Activated CD8-positive, alpha-beta T cell treated with anti-CD3 and anti-CD28 coated beads for 36 hours (primary cell): ENCODE data around the gene CLEC16A. TPM values are rescaled to one million over a fixed set of nuclear protein-coding genes. Genes with fewer than 3 reads are reported as not detected.
A peak's percentile ranks its signal among the peaks of the same experiment; 100 is the strongest.
"Not testable (repeated sequence)": the region's sequence is repeated elsewhere in the genome, so short reads cannot be mapped to it uniquely, and the experiment has no call there.

ENCODE experiments used
- ATAC-seq: fragments of 200-7000 bp; cut with Tn5 transposase; one replicate; pipeline ENCODE4 v1.10.0; 2021; ENCODE audit warnings: mild to moderate bottlenecking, moderate library complexity
- CTCF ChIA-PET: fragments of 350-600 bp; sonication (Branson Sonifier 250); formaldehyde crosslinking; loops from one replicate; lab custom pipeline; 2021; ENCODE audit warnings: antibody characterized with exemption; lab: Charles Lee
- POLR2A ChIA-PET: fragments of 350-600 bp; sonication (Branson Sonifier 250); formaldehyde crosslinking; loops from one replicate; lab custom pipeline; 2021; ENCODE audit warnings: antibody characterized with exemption; lab: Charles Lee
- DNase-seq: peaks from one replicate; pipeline ENCODE4 v3.0.0-alpha.2; 2020
- H3K27ac Mint-ChIP-seq: one replicate; pipeline ENCODE4 v1.8.0; 2021; ENCODE audit warnings: mild to moderate bottlenecking, mixed read lengths
- H3K27me3 Mint-ChIP-seq: one replicate; pipeline ENCODE4 v1.8.0; 2021; ENCODE audit warnings: mixed read lengths
- H3K36me3 Mint-ChIP-seq: one replicate; pipeline ENCODE4 v1.8.0; 2021; ENCODE audit warnings: low read depth, mixed read lengths
- H3K4me1 Mint-ChIP-seq: one replicate; pipeline ENCODE4 v1.8.0; 2021; ENCODE audit warnings: low read depth, mixed read lengths
- H3K4me3 Mint-ChIP-seq: one replicate; pipeline ENCODE4 v1.8.0; 2021; ENCODE audit warnings: mild to moderate bottlenecking, moderate library complexity, mixed read lengths
- H3K9me3 Mint-ChIP-seq: one replicate; pipeline ENCODE4 v1.8.0; 2021; ENCODE audit warnings: mixed read lengths
- intact Hi-C: fragments of 100-400 bp; cut with micrococcal nuclease; formaldehyde crosslinking; loops from one replicate; pipeline ENCODE4 v1.10.0; 2022
- total RNA-seq, 2 experiments: library from RNA; stranded (reverse); gene quantifications; one replicate each; pipeline ENCODE4 v1.2.3, GENCODE V29; 2021
- TF ChIP-seq, protein P1 (sequence below): fragments of 200-600 bp; IDR thresholded peaks from one replicate; pipeline ENCODE4 v1.8.0; 2022; ENCODE audit warnings: antibody characterized with exemption, mild to moderate bottlenecking

Gene CLEC16A
- total RNA-seq, 2 experiments from 2014 or later, result 20.4 to 21.7 TPM

DNA sequence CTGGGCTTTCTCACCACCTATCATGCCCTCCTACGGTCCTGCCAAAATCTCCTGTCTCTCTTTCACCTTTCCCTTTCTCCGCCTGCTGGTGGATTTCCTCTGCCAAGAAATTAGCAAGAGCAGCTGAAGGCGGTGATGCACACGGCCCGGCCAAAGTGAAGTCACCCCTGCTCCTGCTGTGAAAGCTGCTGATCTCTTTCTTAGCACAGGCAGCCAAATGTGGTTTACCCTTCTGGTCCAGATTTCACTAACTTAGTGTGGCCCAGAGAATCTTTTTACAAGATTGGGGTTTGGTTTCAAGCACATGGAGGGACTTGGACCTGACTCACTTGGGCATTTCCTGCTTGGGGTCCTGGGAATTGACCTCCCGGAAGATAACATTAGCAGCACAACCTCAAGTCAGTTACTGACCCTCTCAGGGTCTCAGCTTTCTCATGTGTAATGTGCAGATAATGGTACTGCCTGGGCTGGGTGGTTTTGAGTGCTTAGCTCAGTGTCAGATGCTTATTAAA is 155.9 kb downstream of the CLEC16A start:
- Mint-ChIP-seq H3K36me3 (peaks cover 18% of the 10 kb centered on the region), H3K4me1 (peaks cover 65% of the 10 kb centered on the region), H3K27ac (peak overlapping the region; percentile 84), H3K27me3 (no peaks in the 10 kb centered on the region), H3K9me3 (no peaks in the 10 kb centered on the region), H3K4me3 (no peak overlapping the region)
- DNase-seq (peak; percentile 81), ATAC-seq (peak; percentile 72)
- CTCF ChIA-PET, result interaction anchor here (0.7 to 2.2 kb wide), 11 partner anchors 13 to 254 kb away, joined by 3 to 8 read pairs (median 3); partner anchors contain the start of gene SOCS1
- TF ChIP-seq, protein P1, sequence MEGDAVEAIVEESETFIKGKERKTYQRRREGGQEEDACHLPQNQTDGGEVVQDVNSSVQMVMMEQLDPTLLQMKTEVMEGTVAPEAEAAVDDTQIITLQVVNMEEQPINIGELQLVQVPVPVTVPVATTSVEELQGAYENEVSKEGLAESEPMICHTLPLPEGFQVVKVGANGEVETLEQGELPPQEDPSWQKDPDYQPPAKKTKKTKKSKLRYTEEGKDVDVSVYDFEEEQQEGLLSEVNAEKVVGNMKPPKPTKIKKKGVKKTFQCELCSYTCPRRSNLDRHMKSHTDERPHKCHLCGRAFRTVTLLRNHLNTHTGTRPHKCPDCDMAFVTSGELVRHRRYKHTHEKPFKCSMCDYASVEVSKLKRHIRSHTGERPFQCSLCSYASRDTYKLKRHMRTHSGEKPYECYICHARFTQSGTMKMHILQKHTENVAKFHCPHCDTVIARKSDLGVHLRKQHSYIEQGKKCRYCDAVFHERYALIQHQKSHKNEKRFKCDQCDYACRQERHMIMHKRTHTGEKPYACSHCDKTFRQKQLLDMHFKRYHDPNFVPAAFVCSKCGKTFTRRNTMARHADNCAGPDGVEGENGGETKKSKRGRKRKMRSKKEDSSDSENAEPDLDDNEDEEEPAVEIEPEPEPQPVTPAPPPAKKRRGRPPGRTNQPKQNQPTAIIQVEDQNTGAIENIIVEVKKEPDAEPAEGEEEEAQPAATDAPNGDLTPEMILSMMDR, result no peak
- intact Hi-C loops, result loop anchor here (2.0 kb wide), 1 partner anchor 15 kb away; no protein-coding TSS in a partner anchor
- POLR2A ChIA-PET, result interaction anchor here (1.0 to 14.8 kb wide), 7 partner anchors 23 to 155 kb away, joined by 3 to 147 read pairs (median 4); partner anchors contain the start of gene SOCS1

DNA sequence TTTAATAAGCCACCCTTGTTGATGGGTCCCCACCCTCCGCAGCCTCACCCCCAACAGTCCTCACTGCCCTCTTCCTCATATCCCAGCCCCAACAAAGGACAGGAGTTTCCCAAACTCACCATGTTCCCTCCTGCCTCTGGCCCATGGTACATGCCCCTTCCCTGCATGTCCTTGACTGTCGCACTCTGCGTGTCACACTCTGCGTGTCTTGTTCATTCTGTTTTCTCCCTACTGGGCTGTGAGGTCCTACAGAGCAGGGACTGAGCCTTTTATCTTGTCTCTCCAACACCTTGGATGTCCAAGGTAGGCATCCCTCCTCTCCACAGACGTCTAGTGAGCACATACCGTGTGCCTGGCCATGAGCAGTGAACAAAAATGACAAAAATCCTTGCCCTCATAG is 156.9 kb downstream of the CLEC16A start:
- intact Hi-C loops, result loop anchor here (2.0 kb wide), 1 partner anchor 14 kb away; no protein-coding TSS in a partner anchor
- H3K36me3 Mint-ChIP-seq, result peaks cover 17% of the 10 kb centered on the region
- no peaks in the 10 kb centered on the region for H3K9me3 Mint-ChIP-seq
- H3K4me1 Mint-ChIP-seq, result peaks cover 69% of the 10 kb centered on the region
- POLR2A ChIA-PET, result interaction anchor here (1.2 to 1.7 kb wide), 4 partner anchors 22 to 123 kb away, joined by 3 to 9 read pairs (median 4); no protein-coding TSS in a partner anchor
- no peaks in the 10 kb centered on the region for H3K27me3 Mint-ChIP-seq
- CTCF ChIA-PET, result interaction anchor here (2.2 kb wide), 1 partner anchor 12 kb away, joined by 8 read pairs; no protein-coding TSS in a partner anchor
- H3K27ac Mint-ChIP-seq, result peak overlapping the region; percentile 84
- ATAC-seq, result no peak
- no peak overlapping the region for H3K4me3 Mint-ChIP-seq
- TF ChIP-seq, protein P1, result no peak
- DNase-seq, result no peak

DNA sequence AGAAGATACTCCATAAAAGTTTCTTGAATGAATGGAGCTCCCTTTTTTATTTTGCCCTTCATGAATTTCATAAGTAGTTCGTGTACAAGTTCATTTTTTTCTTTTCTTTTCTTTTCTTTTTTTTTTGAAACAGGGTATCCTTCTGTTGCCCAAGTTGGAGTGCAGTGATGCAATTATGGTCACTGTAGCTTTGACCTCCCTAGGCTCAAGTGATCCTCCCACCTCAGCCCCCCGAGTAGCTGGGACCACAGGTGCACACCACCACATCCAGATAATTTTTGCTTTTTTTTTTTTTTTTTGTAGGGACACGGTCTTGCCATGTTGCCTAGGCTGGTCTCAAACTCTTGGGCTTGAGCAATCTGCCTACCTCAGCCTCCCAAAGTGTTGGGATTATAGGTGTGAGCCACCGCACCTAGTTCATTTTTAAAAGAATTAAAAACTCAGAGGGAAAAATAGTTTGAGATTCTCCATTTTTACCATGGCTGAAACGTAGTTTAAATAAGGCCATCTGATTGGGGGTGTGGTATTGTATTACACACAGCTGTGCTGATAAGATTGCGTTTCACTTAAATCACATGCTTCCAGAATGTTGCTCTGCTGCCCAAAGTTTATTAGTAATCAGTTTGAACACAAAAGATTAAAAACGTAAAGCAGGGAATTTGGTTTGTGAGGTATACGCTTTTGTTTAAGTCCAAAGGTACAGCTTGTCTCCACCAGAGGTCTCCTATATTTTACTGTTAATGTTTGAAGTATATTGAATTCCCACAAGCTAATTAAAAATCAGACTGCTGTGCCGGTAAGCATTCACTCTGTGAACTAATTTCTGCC is 157.5 kb downstream of the CLEC16A start:
- H3K9me3 Mint-ChIP-seq, result no peaks in the 10 kb centered on the region
- intact Hi-C loops, result loop anchor here (2.0 kb wide), 1 partner anchor 13 kb away; no protein-coding TSS in a partner anchor

DNA sequence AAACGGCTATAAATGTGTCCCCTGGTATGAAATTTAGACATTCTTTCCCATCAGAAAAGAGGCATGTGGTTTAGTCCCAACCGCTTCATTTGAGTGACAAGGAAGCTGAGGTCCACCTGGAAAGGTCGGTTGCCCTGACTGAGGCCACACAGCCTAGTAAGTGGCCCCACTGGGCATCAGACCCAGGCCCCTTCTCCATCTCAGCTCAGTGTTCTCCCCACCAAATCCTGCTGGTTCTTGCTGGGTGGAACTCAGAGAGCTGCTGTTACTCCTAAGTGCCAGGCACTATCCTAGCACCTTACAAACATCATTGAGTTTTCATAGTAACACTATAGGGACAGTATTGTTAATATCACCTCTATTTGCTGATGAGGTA is 158.1 kb downstream of the CLEC16A start:
- H3K36me3 Mint-ChIP-seq, result peaks cover 14% of the 10 kb centered on the region
- H3K27me3 Mint-ChIP-seq, result no peaks in the 10 kb centered on the region
- intact Hi-C loops, result no loop called here
- TF ChIP-seq, protein P1, result no peak
- H3K9me3 Mint-ChIP-seq, result no peaks in the 10 kb centered on the region
- ATAC-seq (no peak), DNase-seq (no peak)
- H3K4me3 Mint-ChIP-seq, result no peak overlapping the region
- peaks cover 66% of the 10 kb centered on the region for H3K4me1 Mint-ChIP-seq
- CTCF ChIA-PET, result interaction anchor here (1.2 to 2.1 kb wide), 6 partner anchors 8 to 152 kb away, joined by 3 to 9 read pairs (median 4); no protein-coding TSS in a partner anchor
- H3K27ac Mint-ChIP-seq, result peak overlapping the region; percentile 1
- POLR2A ChIA-PET, result interaction anchor here (0.5 to 1.7 kb wide), 7 partner anchors 8 to 152 kb away, joined by 3 to 9 read pairs (median 4); no protein-coding TSS in a partner anchor

More for the DNA sequence above, 157.5 kb downstream of the CLEC16A start:
- peaks cover 66% of the 10 kb centered on the region for H3K4me1 Mint-ChIP-seq
- peak overlapping the region; percentile 84 for H3K27ac Mint-ChIP-seq
- peaks cover 15% of the 10 kb centered on the region for H3K36me3 Mint-ChIP-seq
- ChIA-PET CTCF (interaction anchor here (1.2 to 2.2 kb wide), 6 partner anchors 7 to 153 kb away, joined by 3 to 9 read pairs (median 5); no protein-coding TSS in a partner anchor), POLR2A (interaction anchor here (0.5 to 1.7 kb wide), 7 partner anchors 8 to 153 kb away, joined by 3 to 9 read pairs (median 4); no protein-coding TSS in a partner anchor)
- TF ChIP-seq, protein P1, result no peak
- H3K4me3 Mint-ChIP-seq, result no peak overlapping the region
- no peaks in the 10 kb centered on the region for H3K27me3 Mint-ChIP-seq
- DNase-seq (no peak), ATAC-seq (no peak)

DNA sequence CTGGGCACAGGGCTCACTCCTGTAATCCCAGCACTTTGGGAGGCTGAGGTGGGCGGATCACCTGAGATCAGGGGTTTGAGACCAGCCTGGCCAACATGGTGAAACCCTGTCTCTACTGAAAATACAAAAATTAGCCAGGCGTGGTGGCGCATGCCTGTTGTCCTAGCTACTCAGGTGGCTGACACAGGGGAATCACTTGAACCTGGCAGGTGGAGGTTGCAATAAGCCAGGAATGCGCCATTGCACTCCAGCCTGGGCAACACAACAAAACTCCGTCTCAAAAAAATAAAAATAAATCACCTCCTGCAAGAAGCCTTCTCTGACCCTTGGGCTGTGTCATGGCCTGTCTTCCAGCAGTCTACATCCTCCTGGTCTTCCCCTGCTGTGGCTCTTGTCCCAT is 158.9 kb downstream of the CLEC16A start:
- CTCF ChIA-PET, result interaction anchor here (1.2 to 2.1 kb wide), 4 partner anchors 9 to 152 kb away, joined by 3 to 9 read pairs (median 4); no protein-coding TSS in a partner anchor
- H3K27me3 Mint-ChIP-seq, result not testable (repeated sequence)

More for the DNA sequence above, 158.9 kb downstream of the CLEC16A start:
- H3K9me3 Mint-ChIP-seq, intact Hi-C loops, ATAC-seq, H3K4me3 Mint-ChIP-seq, DNase-seq: not testable (repeated sequence)
- Mint-ChIP-seq H3K36me3 (peaks cover 17% of the 10 kb centered on the region), H3K27ac (peak overlapping the region; percentile 55), H3K4me1 (peaks cover 67% of the 10 kb centered on the region)
- POLR2A ChIA-PET, result interaction anchor here (1.6 to 4.6 kb wide), 5 partner anchors 9 to 151 kb away, joined by 3 to 40 read pairs (median 13); partner anchors contain the start of gene SOCS1
